Tibial nerve (tissue), 4 donors: Measurements from ENCODE around the gene CALHM4. TPM values are rescaled to one million over a fixed set of nuclear protein-coding genes. Genes with fewer than 3 reads are reported as not detected.

Experiments used
- DNase-seq, 2 donors: peaks; one replicate each; pipeline ENCODE4 v3.0.0-alpha.2; 2019; ENCODE audit warnings: low spot score in 2 of 2
- H3K27ac ChIP-seq, 4 donors: fragments of 200-600 bp; sonication (generic) in 3 of 4; one replicate each; pipeline ENCODE4 v1.5.1; 2017 to 2019; ENCODE audit warnings: mild to moderate bottlenecking in 1 of 4
- H3K27me3 ChIP-seq, 2 donors: fragments of 200-600 bp; sonication (generic) in 1 of 2; one replicate each; pipeline versions ENCODE4 v1.5.1 to v1.6.0; 2017 to 2019
- H3K36me3 ChIP-seq, 3 donors: fragments of 200-600 bp; sonication (generic); one replicate each; pipeline ENCODE4 v1.5.1; 2018 to 2019
- H3K4me1 ChIP-seq, 4 donors: fragments of 200-600 bp; sonication (generic) in 3 of 4; one replicate each; pipeline ENCODE4 v1.5.1; 2017 to 2019
- H3K4me3 ChIP-seq, 4 donors: fragments of 200-600 bp; sonication (generic) in 3 of 4; one replicate each; pipeline ENCODE4 v1.5.1; 2017 to 2019; ENCODE audit warnings: mild to moderate bottlenecking in 1 of 4, moderate library complexity in 1 of 4
- H3K9me3 ChIP-seq, 4 donors: fragments of 200-600 bp; sonication (generic) in 3 of 4; one replicate each; pipeline ENCODE4 v1.5.1; 2017 to 2019
- CTCF ChIP-seq, 5 experiments: fragments of 200-600 bp in 3 of 5; fragments of 450-650 bp in 2 of 5; sonication (generic) in 3 of 5; IDR thresholded peaks; one replicate each; pipeline ENCODE4 v1.5.1; 2016 to 2019; ENCODE audit warnings: antibody characterized with exemption in 5 of 5, mild to moderate bottlenecking in 3 of 5, moderate library complexity in 2 of 5
- EP300 ChIP-seq, 2 donors: sonication (generic); formaldehyde crosslinking; IDR thresholded peaks; one replicate each; pipeline ENCODE4 v1.6.1; 2017; ENCODE audit warnings: antibody characterized with exemption in 2 of 2, mild to moderate bottlenecking in 1 of 2
- POLR2A ChIP-seq, 2 donors: fragments of 450-650 bp; IDR thresholded peaks; one replicate each; pipeline ENCODE4 v1.6.1; 2017; ENCODE audit warnings: antibody characterized with exemption in 2 of 2, mild to moderate bottlenecking in 2 of 2, moderate library complexity in 2 of 2
- WGBS, 2 donors: methylation state at CpG; one replicate each; pipeline ENCODE4 v1.1.5; 2018; 5-methylcytosine and 5-hydroxymethylcytosine counted together
- total RNA-seq, 4 donors: library from RNA; depleted of rRNA; stranded (reverse); fragments of >200 nt; gene quantifications; one replicate each; pipeline ENCODE4 v1.1.0, GENCODE V29; 2016

The CALHM4 gene
- total RNA-seq, 4 donors from 2014 or later = 0.42 TPM; not detected in 3

DNA sequence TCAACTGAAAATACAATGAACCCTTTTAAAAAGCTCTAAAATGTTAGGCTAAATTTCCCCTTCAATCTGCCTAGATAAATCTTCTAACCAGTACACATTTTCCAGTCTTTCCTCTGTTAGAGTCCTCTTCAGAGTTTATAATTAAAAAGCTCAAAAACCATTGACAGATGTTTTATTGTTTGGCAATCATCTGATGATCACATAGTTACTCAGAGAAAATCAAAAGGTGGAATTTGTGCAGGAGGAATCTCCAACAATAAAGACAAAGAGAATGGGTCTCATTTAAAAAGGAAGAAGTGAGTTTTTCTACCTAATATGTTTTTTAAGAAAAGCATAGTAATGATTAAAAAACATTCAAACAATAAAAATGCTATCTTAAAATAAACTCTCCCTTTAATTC lies 11.1 kb upstream of the CALHM4 start:
- DNase-seq = no peak
- no peaks in the 10 kb centered on the region for H3K4me1 ChIP-seq
- H3K27ac ChIP-seq = no peak overlapping the region
- H3K36me3 ChIP-seq = no peaks in the 10 kb centered on the region
- no peak overlapping the region for H3K4me3 ChIP-seq
- TF ChIP-seq CTCF (IDR thresholded peaks at IDR 0.05) (no peak), EP300 (IDR thresholded peaks at IDR 0.05) (no peak), POLR2A (IDR thresholded peaks at IDR 0.05) (no peak)
- H3K27me3 ChIP-seq = no peaks in the 10 kb centered on the region
- no peaks in the 10 kb centered on the region for H3K9me3 ChIP-seq

- Histone ChIP-seq H3K27ac (no peak overlapping the region), H3K9me3 (no peaks in the 10 kb centered on the region), H3K36me3 (no peaks in the 10 kb centered on the region), H3K4me3 (no peak overlapping the region), H3K27me3 (no peaks in the 10 kb centered on the region), H3K4me1 (no peaks in the 10 kb centered on the region)
- TF ChIP-seq EP300 (IDR thresholded peaks at IDR 0.05) = no peak
- TF ChIP-seq POLR2A (IDR thresholded peaks at IDR 0.05) = no peak
- TF ChIP-seq CTCF (IDR thresholded peaks at IDR 0.05) = no peak
- no peak for DNase-seq
Measured at GRCh38 chr6:116543149-116543548, 10.4 kb upstream of the CALHM4 start.

- H3K4me1 ChIP-seq = no peaks in the 10 kb centered on the region
- no peaks in the 10 kb centered on the region for H3K9me3 ChIP-seq
- no peak within 1 kb of the TSS for H3K27ac ChIP-seq
- H3K27me3 ChIP-seq = no peaks in the 10 kb centered on the region
- no peak for TF ChIP-seq POLR2A (IDR thresholded peaks at IDR 0.05)
- no peak for TF ChIP-seq EP300 (IDR thresholded peaks at IDR 0.05)
- no peak for TF ChIP-seq CTCF (IDR thresholded peaks at IDR 0.05)
- H3K36me3 ChIP-seq = no peaks in the 10 kb centered on the region
- H3K4me3 ChIP-seq = no peak within 1 kb of the TSS
- WGBS, 2 donors = 24 to 35% methylated on average over 4 of the region's 4 CpGs
- no peak for DNase-seq
Measured at GRCh38 chr6:116545651-116546050, 7.9 kb upstream of the CALHM4 start, which contains the start of gene TRAPPC3L. Gene TRAPPC3L (minus strand): TSS chr6:116545684. CDS start chr6:116545514, 170 bp downstream.

- TF ChIP-seq CTCF (IDR thresholded peaks at IDR 0.05) (no peak), EP300 (IDR thresholded peaks at IDR 0.05) (no peak), POLR2A (IDR thresholded peaks at IDR 0.05) (no peak)
- no peaks in the 10 kb centered on the region for H3K27me3 ChIP-seq
- H3K4me3 ChIP-seq = no peak overlapping the region
- H3K36me3 ChIP-seq = no peaks in the 10 kb centered on the region
- DNase-seq = no peak
- H3K27ac ChIP-seq = no peak overlapping the region
- H3K4me1 ChIP-seq = no peaks in the 10 kb centered on the region
- H3K9me3 ChIP-seq = no peaks in the 10 kb centered on the region
- WGBS, 2 donors = 80 to 84% methylated on average over 6 of the region's 6 CpGs
Measured at GRCh38 chr6:116547358-116547757, 6.2 kb upstream of the CALHM4 start.

GRCh38 chr6:116550796-116551195 lies 2.8 kb upstream of the CALHM4 start:
- no peaks in the 10 kb centered on the region for H3K36me3 ChIP-seq
- WGBS, 2 donors = 33 to 42% methylated on average over 4 of the region's 4 CpGs
- TF ChIP-seq EP300 (IDR thresholded peaks at IDR 0.05) (no peak), POLR2A (IDR thresholded peaks at IDR 0.05) (no peak), CTCF (IDR thresholded peaks at IDR 0.05) (no peak)
- H3K4me3 ChIP-seq = no peak overlapping the region
- H3K9me3 ChIP-seq = no peaks in the 10 kb centered on the region
- H3K4me1 ChIP-seq = no peaks in the 10 kb centered on the region
- no peaks in the 10 kb centered on the region for H3K27me3 ChIP-seq
- no peak overlapping the region for H3K27ac ChIP-seq
- no peak for DNase-seq
